ENCODE results near the gene LRRC75A.
"Not testable (repeated sequence)": the region's sequence is repeated elsewhere in the genome, so short reads cannot be mapped to it uniquely, and the experiment has no call there.

The LRRC75A gene

DNA sequence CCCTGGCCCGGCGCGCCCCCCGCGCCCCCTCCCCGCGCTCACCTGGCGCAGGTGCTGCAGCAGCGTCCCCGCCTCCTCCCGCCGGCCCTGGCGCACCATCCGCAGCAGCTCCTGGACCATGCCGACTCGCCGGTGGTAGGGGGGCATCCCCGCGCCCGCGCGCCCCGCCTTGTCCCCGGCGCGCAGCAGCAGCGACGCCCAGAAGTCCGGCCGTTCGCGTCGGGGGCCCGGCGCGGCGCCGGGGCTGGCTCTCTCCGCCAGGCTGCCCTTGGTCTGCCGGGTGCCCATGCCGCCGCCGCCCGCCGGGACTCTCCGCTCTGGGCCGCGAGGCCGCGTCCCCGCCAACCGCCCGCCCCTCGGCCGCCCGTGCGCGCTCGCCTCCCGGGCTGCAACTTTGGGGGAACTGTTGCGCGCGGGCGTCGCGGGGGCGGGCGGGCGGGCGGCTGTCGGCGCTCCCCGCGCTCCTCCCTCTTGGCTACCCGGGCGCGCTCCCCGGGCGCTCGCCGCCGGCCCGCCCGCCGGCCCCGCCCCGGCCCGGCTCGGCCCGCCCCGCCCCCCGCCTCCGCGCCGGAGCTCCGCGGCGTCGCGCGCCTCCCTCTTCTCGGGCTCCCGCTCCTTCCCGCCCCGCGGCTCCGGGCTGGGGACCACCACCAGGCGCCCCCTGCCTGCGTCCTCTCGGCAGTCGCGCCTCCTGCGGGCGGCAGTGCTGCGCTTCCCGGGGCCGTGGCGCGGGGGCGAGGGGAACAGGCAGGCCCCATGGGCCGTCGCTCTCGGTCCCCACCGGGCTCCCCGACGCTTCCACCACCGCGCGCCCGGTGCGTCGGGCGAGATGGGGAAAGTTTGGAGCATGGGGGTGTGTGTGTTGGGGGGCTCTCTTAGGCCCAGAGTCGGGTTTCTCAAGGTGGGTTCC, at the start of gene LRRC75A:
Gene LRRC75A (minus strand): TSS at position 491 of the 910 bp plus-strand sequence. CDS start 203 bp downstream, at position 288.
- DNase-seq, result peak; percentile 76

DNA sequence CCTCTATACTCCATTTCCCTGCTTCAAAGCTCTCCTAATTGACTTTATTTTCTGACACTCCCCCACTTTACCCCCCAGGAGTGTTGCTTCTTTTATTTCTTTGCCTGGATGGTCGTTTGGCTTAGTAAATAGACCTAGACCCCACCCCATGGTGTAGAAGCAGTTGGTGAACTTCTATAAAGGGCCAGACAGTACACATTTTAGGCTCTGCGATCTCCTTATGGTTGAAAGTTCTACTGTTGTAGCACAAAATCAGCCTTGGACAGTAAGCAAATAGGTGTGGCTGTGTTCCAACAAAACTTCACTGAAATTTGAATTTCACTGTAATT, 45.1 kb upstream of the LRRC75A start:
- no peak for DNase-seq

- DNase-seq, result no peak
Measured at GRCh38 chr17:16534236-16534635, 42.2 kb upstream of the LRRC75A start.

- DNase-seq, result no peak
Measured at GRCh38 chr17:16529906-16530305, 37.9 kb upstream of the LRRC75A start.

DNA sequence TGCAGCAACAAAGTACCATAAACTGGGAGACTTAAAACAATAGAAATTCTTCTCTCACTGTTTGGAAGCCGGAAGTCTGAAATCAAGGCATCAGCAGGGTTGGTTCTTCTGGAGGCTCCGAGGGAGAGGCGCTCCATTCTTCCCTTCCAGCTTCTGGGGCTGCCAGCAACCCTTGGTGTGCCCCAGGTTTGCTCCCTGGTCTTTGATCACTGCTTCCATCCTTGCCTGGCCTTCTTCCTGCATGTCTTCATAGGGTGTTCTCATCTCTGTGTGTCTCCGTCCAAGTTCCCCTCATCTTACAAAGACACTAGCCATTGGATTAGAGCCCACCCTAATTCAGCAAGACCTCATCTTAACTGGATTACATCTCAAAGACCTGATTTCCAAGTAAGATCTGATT, 35.3 kb upstream of the LRRC75A start:
- no peak for DNase-seq

DNA sequence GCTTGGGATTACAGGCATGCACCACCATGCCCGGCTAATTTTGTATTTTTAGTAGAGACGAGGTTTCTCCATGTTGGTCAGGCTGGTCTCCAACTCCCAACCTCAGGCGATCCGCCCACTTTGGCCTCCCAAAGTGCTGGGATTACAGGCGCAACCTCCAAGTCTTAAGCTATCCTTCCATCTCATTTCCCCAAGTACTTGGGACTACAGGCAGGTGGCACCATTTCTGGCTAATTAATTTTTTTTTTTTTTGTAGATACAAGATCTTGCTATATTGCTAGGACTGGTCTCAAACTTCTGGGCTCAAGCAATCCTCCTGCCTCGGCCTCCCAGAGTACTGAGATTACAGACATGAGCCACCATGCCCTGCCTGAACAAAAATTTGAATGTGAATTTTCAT, 33.6 kb upstream of the LRRC75A start:
- not testable (repeated sequence) for DNase-seq

DNA sequence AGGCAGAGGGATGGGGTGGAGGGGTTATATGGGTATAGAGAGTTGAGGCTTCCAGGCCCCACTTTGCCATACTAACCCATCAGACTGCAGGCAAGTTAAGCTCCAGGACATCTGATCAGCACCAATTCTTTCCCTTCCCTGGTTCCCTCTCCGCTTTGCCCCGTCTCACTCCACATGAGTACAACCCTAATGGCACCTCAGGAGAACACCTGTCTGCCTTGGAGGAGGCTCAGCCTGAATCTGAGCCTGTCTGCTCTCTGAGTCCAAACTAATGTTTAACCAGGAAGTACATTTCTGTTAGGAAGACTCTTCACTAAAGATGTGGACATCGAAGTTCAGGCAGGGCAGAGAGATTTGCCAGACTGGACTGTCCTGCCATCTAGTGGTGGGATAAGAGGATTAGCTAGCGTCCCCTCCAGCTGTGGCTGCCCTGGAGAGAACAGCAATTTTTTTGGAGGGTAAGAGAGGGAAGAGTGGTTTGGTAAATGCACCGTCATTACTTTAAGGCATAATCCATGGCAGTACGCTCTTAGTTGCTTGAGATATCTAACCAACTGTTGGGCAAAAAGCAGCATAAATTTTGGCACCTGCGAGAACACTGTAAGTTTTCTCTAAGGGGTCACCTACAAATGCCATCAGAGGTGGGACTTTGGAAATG, 29.2 kb upstream of the LRRC75A start:
- peak; percentile 90 for DNase-seq

DNA sequence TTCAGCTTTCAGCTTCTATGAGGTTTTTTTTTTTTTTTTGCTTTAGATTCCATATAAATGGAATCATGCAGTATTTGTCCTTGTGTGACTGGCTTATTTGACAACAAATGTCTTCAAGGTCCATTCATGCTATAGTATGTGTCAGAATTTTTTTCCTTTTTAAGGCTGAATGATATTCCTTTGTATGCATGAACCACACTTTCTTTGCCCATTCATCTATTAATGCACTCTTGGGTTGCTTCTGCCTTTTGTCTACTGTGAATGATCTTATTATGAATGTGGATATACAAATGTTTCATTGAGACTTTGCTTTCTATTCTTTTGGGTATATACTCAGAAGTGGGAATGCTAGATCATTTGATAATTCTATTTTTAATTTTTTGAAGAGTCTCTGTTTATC, 27.0 kb upstream of the LRRC75A start:
- no peak for DNase-seq

GRCh38 chr17:16517477-16517876, 25.5 kb upstream of the LRRC75A start:
- no peak for DNase-seq

DNA sequence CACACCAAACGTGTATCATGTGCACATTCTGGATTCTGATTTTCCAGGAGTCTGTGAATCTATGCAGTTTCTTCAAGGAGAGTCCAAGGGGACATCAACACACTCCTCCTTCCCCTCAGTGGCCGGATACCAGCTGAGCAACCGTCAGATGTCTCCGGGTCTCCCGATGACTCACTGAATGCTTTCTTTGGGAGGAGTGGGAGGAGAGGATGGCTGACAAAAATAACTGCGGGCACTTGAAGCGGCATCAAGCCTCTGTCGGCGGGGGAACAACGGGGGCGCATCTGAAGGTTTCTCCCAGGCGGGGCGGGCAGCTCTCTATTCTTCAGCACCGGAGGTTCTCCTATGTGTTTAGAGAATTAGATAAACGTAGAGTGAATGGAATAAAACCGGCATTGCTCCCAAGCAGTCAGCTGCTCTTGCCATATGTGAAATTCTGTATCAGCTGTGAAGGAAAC, 24.6 kb upstream of the LRRC75A start:
- peak; percentile 67 for DNase-seq

- DNase-seq, result no peak
Measured at GRCh38 chr17:16515933-16516332, 23.9 kb upstream of the LRRC75A start.

DNA sequence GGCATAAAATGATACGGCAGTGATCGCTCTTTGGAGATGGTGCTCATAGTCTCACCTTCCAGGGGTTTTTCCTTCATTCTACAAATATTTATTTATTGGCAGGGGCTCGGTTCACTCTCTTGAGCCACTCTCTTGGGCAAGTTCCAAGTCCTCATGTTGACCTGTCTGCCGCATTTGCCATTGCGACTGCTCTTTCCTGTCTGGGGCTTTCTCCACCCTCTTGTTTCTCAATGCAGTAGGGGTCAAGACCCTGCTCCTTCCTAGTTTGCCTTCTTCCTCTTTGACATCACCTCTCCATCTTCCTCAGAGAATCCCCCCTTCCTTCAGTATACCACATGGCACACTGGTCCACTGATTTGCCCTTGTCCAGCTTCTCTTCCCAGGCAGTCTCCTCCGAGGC, 21.9 kb upstream of the LRRC75A start:
- DNase-seq, result no peak

DNA sequence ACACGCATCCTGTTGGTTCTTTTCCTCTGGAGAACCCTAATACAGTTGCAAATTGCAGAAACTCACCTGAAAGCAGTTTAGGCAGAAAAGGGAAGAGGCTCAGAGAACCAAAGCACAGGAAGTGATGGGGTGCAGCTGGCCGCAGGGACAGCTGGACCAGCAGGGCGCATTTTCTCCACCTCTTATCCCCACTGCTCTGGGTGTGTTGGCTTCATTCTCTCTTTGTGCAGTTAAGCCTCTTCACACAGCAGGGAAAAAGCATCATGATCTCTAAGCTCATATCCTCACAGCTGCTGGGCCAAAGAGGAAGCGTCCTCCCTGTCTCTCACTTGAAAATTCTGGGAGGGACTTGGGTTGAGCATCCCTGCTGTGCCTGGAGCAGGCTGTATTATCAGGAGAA, 20.0 kb upstream of the LRRC75A start:
- peak; percentile 61 for DNase-seq

- no peak for DNase-seq
Measured at GRCh38 chr17:16511593-16511992, 19.6 kb upstream of the LRRC75A start.

DNA sequence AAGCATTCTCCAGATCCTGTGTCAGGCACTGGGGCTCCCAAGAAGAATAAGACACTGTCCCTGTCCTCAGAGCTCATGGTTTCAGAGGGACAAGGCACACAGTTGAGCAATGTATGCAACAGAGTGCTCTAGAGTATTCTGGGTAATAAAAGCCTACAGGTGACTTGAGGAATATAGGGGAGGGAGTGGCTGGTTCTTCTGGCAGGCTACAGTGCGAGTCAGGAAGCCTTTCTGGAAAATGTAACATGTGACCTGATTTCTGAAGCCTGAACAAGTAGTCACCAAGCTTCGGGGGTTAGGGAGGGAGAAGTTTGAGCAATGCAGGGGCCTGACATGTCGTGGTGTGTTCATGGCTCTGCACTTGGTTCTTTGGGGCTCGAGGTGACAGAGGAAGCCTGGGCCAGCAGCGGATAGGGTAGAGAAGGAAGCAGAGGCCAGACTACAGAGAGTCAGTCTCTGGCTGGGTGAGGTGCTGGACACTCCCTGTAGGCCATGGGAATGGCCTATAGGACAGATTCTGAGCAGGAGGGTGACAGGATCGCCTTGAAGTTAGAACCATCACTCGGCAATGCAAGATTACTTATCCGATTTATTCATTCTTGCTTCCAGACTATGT, 16.0 kb upstream of the LRRC75A start:
- DNase-seq, result no peak

GRCh38 chr17:16506188-16506587, 14.2 kb upstream of the LRRC75A start:
- no peak for DNase-seq

DNA sequence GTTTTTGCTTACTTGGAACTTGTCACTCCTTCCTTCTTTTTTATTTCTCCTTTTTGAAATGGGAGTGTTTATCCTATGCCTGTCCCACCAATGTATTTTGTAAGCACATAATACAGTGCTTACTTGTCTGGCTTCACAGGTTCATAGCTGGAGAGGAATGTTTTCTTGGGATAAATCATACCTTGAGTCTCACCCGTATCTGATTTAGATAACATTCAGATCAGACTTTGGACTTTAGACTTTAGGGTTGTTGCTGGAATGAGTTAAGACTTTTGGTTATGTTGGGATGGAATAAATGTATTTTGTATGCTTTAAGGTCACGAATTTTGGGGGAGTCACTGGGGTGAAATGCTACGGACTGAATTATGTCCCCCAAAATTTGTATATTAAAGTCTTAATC, 13.0 kb upstream of the LRRC75A start:
- no peak for DNase-seq

DNA sequence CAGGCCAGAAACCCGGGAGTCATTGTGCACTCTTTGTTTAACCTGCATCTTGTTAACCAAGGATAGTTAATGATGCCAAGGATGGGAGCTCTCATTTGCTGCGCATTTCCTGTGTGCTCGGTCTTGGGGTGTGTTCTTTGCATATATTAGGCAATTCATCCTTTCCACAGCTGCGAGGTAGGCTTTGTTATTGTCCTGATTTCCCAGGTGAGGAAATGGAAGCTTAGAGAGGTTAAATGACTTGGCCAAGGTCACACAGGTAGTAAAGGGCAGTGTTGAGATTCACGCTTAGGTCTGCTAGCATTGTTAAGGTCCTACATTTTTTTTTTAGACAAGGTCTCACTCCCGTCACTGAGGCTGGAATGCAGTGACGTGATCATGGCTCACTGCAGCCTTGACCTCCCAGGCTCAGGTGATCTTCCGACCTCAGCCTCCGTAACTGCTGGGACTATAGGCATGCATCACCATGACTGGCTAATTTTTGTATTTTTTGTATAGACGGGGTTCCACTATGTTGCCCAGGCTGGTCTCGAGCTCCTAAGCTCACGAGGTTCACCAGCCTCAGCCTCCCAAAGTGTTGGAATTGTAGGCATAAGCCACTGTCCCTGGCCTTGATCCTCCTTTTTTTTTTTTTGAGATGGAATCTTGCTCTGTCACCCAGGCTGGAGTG, 5.0 kb upstream of the LRRC75A start:
- no peak for DNase-seq

DNA sequence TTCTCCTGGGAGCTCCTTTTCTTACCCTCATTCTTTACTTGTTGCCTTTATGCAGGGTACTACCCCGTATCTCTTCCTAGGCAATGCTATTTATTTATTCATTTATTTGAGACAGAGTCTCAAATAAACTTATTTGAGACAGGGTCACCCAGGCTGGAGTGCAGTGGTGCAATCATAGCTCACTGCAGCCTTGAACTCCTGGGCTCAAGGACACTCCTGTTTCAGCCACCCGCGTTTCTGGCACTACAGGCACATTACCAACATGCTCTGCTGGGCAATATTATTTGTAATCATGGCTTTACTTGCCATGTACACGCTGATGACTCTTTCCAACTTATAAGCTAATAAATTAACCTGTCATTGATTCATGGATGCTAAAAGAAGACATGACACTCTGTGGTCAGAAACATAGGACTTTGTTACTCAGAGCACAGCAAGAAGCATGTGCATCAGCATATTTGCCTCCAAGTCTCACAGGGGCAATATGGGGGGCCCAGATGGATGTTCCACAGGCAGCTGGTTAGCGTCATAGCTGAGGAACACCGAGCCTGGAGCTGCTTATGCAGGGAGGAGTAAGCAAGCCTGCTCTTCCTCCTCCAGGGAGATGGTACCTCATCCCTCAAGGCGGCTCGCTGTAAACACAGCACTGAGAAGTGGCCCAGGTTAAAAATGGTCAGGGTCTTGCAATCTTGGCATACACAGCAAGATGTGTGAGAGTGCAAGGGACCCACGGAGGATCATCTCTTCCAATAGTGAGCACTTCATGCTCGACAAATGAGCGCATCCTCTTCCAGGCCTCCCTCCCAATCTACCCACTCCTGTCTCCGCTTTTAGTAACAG, 4.2 kb upstream of the LRRC75A start:
- DNase-seq, result no peak

- DNase-seq, result no peak
Measured at GRCh38 chr17:16495561-16495960, 3.6 kb upstream of the LRRC75A start.

DNA sequence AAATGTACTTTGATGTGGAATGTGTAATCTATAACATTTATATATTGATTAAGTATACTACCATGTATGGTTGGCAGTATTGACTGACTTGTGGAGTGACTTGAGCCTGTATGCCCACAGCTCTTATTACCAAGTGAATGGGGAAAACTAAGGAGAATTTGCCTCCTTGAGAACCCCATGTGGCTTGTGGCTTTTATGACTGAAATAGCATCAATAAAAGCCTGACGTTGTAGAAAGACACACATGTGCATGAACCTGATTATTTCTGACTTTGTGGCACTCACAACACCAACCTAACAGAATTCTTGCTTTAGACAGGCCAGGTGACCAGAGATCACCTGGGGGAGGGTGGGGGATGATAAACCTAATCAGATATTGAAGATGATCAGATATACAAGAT, 2.1 kb upstream of the LRRC75A start:
- DNase-seq, result no peak

- DNase-seq, result no peak
Measured at GRCh38 chr17:16493531-16494046, 1.6 kb upstream of the LRRC75A start.
